ENCODE measurements around the gene MPP7.
A peak's percentile ranks its signal among the peaks of the same experiment; 100 is the strongest.

The MPP7 gene

GRCh38 chr10:28302638-28303488, at the start of gene MPP7:
MPP7 (minus strand) TSS chr10:28303064; CDS start chr10:28238604, 64,460 bp downstream.
- H2AFZ ChIP-seq (ENCODE audit: low read depth, low read length, severe bottlenecking): peak within 1 kb of the TSS; percentile 91
- H3K9me3 ChIP-seq (ENCODE audit: insufficient read depth, low read length): no peaks in the 10 kb centered on the region
- H3K27ac ChIP-seq (ENCODE audit: low read depth, low read length): no peak within 1 kb of the TSS

GRCh38 chr10:28349892-28350291, 47.0 kb upstream of the MPP7 start:
- Histone ChIP-seq H3K79me2 (ENCODE audit: insufficient read depth, low read length) (no peaks in the 10 kb centered on the region), H4K20me1 (ENCODE audit: low read depth, low read length) (no peaks in the 10 kb centered on the region), H3K9ac (ENCODE audit: low read length) (no peak overlapping the region), H3K36me3 (ENCODE audit: low read length) (no peaks in the 10 kb centered on the region), H3F3A (ENCODE audit: insufficient read depth) (no peaks in the 10 kb centered on the region), H2AFZ (ENCODE audit: low read depth, low read length, severe bottlenecking) (no peak overlapping the region), H3K9me2 (replicated peaks; ENCODE audit: insufficient read depth, low read length) (no peaks in the 10 kb centered on the region), H3K4me3 (ENCODE audit: insufficient read depth, low read length, poor library complexity, severe bottlenecking) (no peak overlapping the region), H3K27me3 (ENCODE audit: low read length) (no peaks in the 10 kb centered on the region), H3K27ac (ENCODE audit: low read depth, low read length) (no peak overlapping the region), H3K9me3 (ENCODE audit: insufficient read depth, low read length) (no peaks in the 10 kb centered on the region), H3K4me2 (ENCODE audit: low read depth, low read length, poor library complexity, severe bottlenecking) (no peak overlapping the region)
- TF ChIP-seq EZH2phosphoT487 (conservative IDR thresholded peaks at IDR 0.05; ENCODE audit: low read length) (no peak), CTCF (IDR thresholded peaks at IDR 0.05; ENCODE audit: insufficient read depth, low read length, poor library complexity, severe bottlenecking) (no peak)

More at GRCh38 chr10:28302638-28303488, at the start of gene MPP7:
- H3K79me2 ChIP-seq (ENCODE audit: insufficient read depth, low read length): no peaks in the 10 kb centered on the region
- H3K9ac ChIP-seq (ENCODE audit: low read length): peak within 1 kb of the TSS; percentile 54
- peak within 1 kb of the TSS; percentile 91 for H3K4me2 ChIP-seq (ENCODE audit: low read depth, low read length, poor library complexity, severe bottlenecking)
- TF ChIP-seq CTCF (IDR thresholded peaks at IDR 0.05; ENCODE audit: insufficient read depth, low read length, poor library complexity, severe bottlenecking) (peak; percentile 21), EZH2phosphoT487 (conservative IDR thresholded peaks at IDR 0.05; ENCODE audit: low read length) (no peak)
- no peaks in the 10 kb centered on the region for H3K27me3 ChIP-seq (ENCODE audit: low read length)
- no peaks in the 10 kb centered on the region for H4K20me1 ChIP-seq (ENCODE audit: low read depth, low read length)
- peak within 1 kb of the TSS; percentile 83 for H3K4me3 ChIP-seq (ENCODE audit: insufficient read depth, low read length, poor library complexity, severe bottlenecking)
- H3K9me2 ChIP-seq (replicated peaks; ENCODE audit: insufficient read depth, low read length): no peaks in the 10 kb centered on the region
- H3F3A ChIP-seq (ENCODE audit: insufficient read depth): no peaks in the 10 kb centered on the region
- no peaks in the 10 kb centered on the region for H3K36me3 ChIP-seq (ENCODE audit: low read length)

GRCh38 chr10:28343987-28344895, 41.4 kb upstream of the MPP7 start:
- Histone ChIP-seq H3K36me3 (ENCODE audit: low read length) (no peaks in the 10 kb centered on the region), H2AFZ (ENCODE audit: low read depth, low read length, severe bottlenecking) (no peak overlapping the region), H3K79me2 (ENCODE audit: insufficient read depth, low read length) (no peaks in the 10 kb centered on the region), H3F3A (ENCODE audit: insufficient read depth) (no peaks in the 10 kb centered on the region), H3K9ac (ENCODE audit: low read length) (no peak overlapping the region), H3K27ac (ENCODE audit: low read depth, low read length) (no peak overlapping the region), H3K9me3 (ENCODE audit: insufficient read depth, low read length) (no peaks in the 10 kb centered on the region), H3K9me2 (replicated peaks; ENCODE audit: insufficient read depth, low read length) (no peaks in the 10 kb centered on the region), H3K27me3 (ENCODE audit: low read length) (no peaks in the 10 kb centered on the region), H3K4me2 (ENCODE audit: low read depth, low read length, poor library complexity, severe bottlenecking) (no peak overlapping the region), H4K20me1 (ENCODE audit: low read depth, low read length) (no peaks in the 10 kb centered on the region), H3K4me3 (ENCODE audit: insufficient read depth, low read length, poor library complexity, severe bottlenecking) (no peak overlapping the region)
- no peak for TF ChIP-seq CTCF (IDR thresholded peaks at IDR 0.05; ENCODE audit: insufficient read depth, low read length, poor library complexity, severe bottlenecking)
- TF ChIP-seq EZH2phosphoT487 (conservative IDR thresholded peaks at IDR 0.05; ENCODE audit: low read length): no peak

All from SU-DHL-6 (cell line).